ENCODE measurements around the gene EIF4G3.
"Not testable (repeated sequence)": the region's sequence is repeated elsewhere in the genome, so short reads cannot be mapped to it uniquely, and the experiment has no call there.

The EIF4G3 gene

GRCh38 chr1:21149855-21150432 is 26.8 kb downstream of the EIF4G3 start:
- DNase-seq, result no peak

GRCh38 chr1:21149430-21149854 is 27.3 kb downstream of the EIF4G3 start:
- DNase-seq, result no peak

GRCh38 chr1:21143752-21144151 is 32.9 kb downstream of the EIF4G3 start:
- DNase-seq, result no peak

- DNase-seq, result no peak
These were observed 33.6 kb downstream of the EIF4G3 start for GRCh38 chr1:21143138-21143537.

- DNase-seq, result no peak
These were observed 35.7 kb downstream of the EIF4G3 start for GRCh38 chr1:21141030-21141429.

- no peak for DNase-seq
These were observed 37.1 kb downstream of the EIF4G3 start for GRCh38 chr1:21139601-21140000.

- not testable (repeated sequence) for DNase-seq
These were observed 40.4 kb downstream of the EIF4G3 start for GRCh38 chr1:21136344-21136743.

GRCh38 chr1:21131200-21131599 is 45.5 kb downstream of the EIF4G3 start:
- no peak for DNase-seq

GRCh38 chr1:21129407-21129806 is 47.3 kb downstream of the EIF4G3 start:
- DNase-seq, result no peak

GRCh38 chr1:21126324-21126723 is 50.4 kb downstream of the EIF4G3 start:
- DNase-seq, result no peak

GRCh38 chr1:21124846-21125245 is 51.9 kb downstream of the EIF4G3 start:
- no peak for DNase-seq

- peak; percentile 32 for DNase-seq
These were observed 53.3 kb downstream of the EIF4G3 start for GRCh38 chr1:21123287-21123948.

- no peak for DNase-seq
These were observed 54.8 kb downstream of the EIF4G3 start for GRCh38 chr1:21121764-21122471.

GRCh38 chr1:21118167-21118566 is 58.5 kb downstream of the EIF4G3 start:
- DNase-seq, result no peak

GRCh38 chr1:21117597-21118001 is 59.1 kb downstream of the EIF4G3 start:
- peak; percentile 62 for DNase-seq

GRCh38 chr1:21117159-21117558 is 59.5 kb downstream of the EIF4G3 start:
- DNase-seq, result no peak

GRCh38 chr1:21115098-21115760 is 61.5 kb downstream of the EIF4G3 start:
- DNase-seq, result no peak

- DNase-seq, result no peak
These were observed 62.3 kb downstream of the EIF4G3 start for GRCh38 chr1:21114431-21114830.

GRCh38 chr1:21110163-21110562 is 66.5 kb downstream of the EIF4G3 start:
- DNase-seq, result no peak

- no peak for DNase-seq
These were observed 70.0 kb downstream of the EIF4G3 start for GRCh38 chr1:21106709-21107108.

GRCh38 chr1:21106238-21106637 is 70.5 kb downstream of the EIF4G3 start:
- no peak for DNase-seq

- DNase-seq, result no peak
These were observed 70.9 kb downstream of the EIF4G3 start for GRCh38 chr1:21105807-21106206.

- DNase-seq, result no peak
These were observed 72.0 kb downstream of the EIF4G3 start for GRCh38 chr1:21104683-21105082.

GRCh38 chr1:21100481-21100921 is 76.2 kb downstream of the EIF4G3 start:
- DNase-seq, result peak; percentile 96
